ENCODE data around the gene TRIM14. TPM values are rescaled to one million over a fixed set of nuclear protein-coding genes. Genes with fewer than 3 reads are reported as not detected.

TRIM14 gene
- total RNA-seq: 10 to 100 TPM in 2 of 3 donors, 1 to 10 TPM in 1; 8.8 to 14.9 (median 14.6) TPM

GRCh38 chr9:98118640-98119601 is at the start of gene TRIM14:
Gene TRIM14 (minus strand): TSS chr9:98119222. CDS start chr9:98119188, 34 bp downstream.
- H3K27ac ChIP-seq: peak within 1 kb of the TSS; percentile 81 to 89
- TF ChIP-seq CTCF (IDR thresholded peaks at IDR 0.05) (no peak), POLR2A (IDR thresholded peaks at IDR 0.05) (no peak)
- intact Hi-C loops (cut with DNase I; ENCODE audit: low total_unique reads): no loop called here

GRCh38 chr9:98168153-98168780 is 49.2 kb upstream of the TRIM14 start:
- H3K4me3 ChIP-seq: no peak overlapping the region
- no peaks in the 10 kb centered on the region for H3K4me1 ChIP-seq
- TF ChIP-seq POLR2AphosphoS5 (IDR thresholded peaks at IDR 0.05) (no peak), POLR2A (IDR thresholded peaks at IDR 0.05) (no peak), CTCF (IDR thresholded peaks at IDR 0.05) (no peak)
- no peak for DNase-seq (ENCODE audit: low spot score in 2 of 2)
- H3K27me3 ChIP-seq: no peaks in the 10 kb centered on the region
- no peaks in the 10 kb centered on the region for H3K9me3 ChIP-seq
- intact Hi-C loops (cut with DNase I; ENCODE audit: low total_unique reads): no loop called here
- no peaks in the 10 kb centered on the region for H3K36me3 ChIP-seq
- H3K27ac ChIP-seq: no peak overlapping the region

More at GRCh38 chr9:98118640-98119601, at the start of gene TRIM14:
- DNase-seq (ENCODE audit: low spot score in 2 of 2): peak in 1 of 2 donors; percentile 29
- no peaks in the 10 kb centered on the region for H3K9me3 ChIP-seq
- H3K4me3 ChIP-seq: peak within 1 kb of the TSS; percentile 48 to 89 (median 82)
- peaks cover 0 to 4% of the 10 kb centered on the region in 2 donors for H3K4me1 ChIP-seq
- H3K36me3 ChIP-seq: no peaks in the 10 kb centered on the region
- H3K27me3 ChIP-seq: no peaks in the 10 kb centered on the region

GRCh38 chr9:98164912-98165311 is 45.9 kb upstream of the TRIM14 start:
- peak in 1 of 2 donors; percentile 31 for DNase-seq (ENCODE audit: low spot score in 2 of 2)
- Histone ChIP-seq H3K27me3 (no peaks in the 10 kb centered on the region), H3K4me3 (no peak overlapping the region), H3K4me1 (no peaks in the 10 kb centered on the region), H3K9me3 (no peaks in the 10 kb centered on the region), H3K27ac (no peak overlapping the region), H3K36me3 (no peaks in the 10 kb centered on the region)
- intact Hi-C loops (cut with DNase I; ENCODE audit: low total_unique reads): loop anchor here (1.0 kb wide), 1 partner anchor 25 kb away; no protein-coding TSS in a partner anchor
- no peak for TF ChIP-seq POLR2AphosphoS5 (IDR thresholded peaks at IDR 0.05)
- TF ChIP-seq POLR2A (IDR thresholded peaks at IDR 0.05): no peak
- TF ChIP-seq CTCF (IDR thresholded peaks at IDR 0.05): no peak

GRCh38 chr9:98162613-98163012 is 43.6 kb upstream of the TRIM14 start:
- Histone ChIP-seq H3K27me3 (no peaks in the 10 kb centered on the region), H3K9me3 (no peaks in the 10 kb centered on the region), H3K36me3 (no peaks in the 10 kb centered on the region), H3K27ac (no peak overlapping the region), H3K4me3 (no peak overlapping the region), H3K4me1 (no peaks in the 10 kb centered on the region)
- intact Hi-C loops (cut with DNase I; ENCODE audit: low total_unique reads): no loop called here
- TF ChIP-seq POLR2A (IDR thresholded peaks at IDR 0.05): no peak
- TF ChIP-seq CTCF (IDR thresholded peaks at IDR 0.05): no peak
- no peak for TF ChIP-seq POLR2AphosphoS5 (IDR thresholded peaks at IDR 0.05)
- peak in 1 of 2 donors; percentile 35 for DNase-seq (ENCODE audit: low spot score in 2 of 2)

- no peaks in the 10 kb centered on the region for H3K4me1 ChIP-seq
- intact Hi-C loops (cut with DNase I; ENCODE audit: low total_unique reads): no loop called here
- no peak overlapping the region for H3K27ac ChIP-seq
- H3K9me3 ChIP-seq: no peaks in the 10 kb centered on the region
- no peaks in the 10 kb centered on the region for H3K36me3 ChIP-seq
- peak in 1 of 2 donors; percentile 31 for DNase-seq (ENCODE audit: low spot score in 2 of 2)
- no peak overlapping the region for H3K4me3 ChIP-seq
- H3K27me3 ChIP-seq: no peaks in the 10 kb centered on the region
- TF ChIP-seq CTCF (IDR thresholded peaks at IDR 0.05) (no peak), POLR2A (IDR thresholded peaks at IDR 0.05) (no peak), POLR2AphosphoS5 (IDR thresholded peaks at IDR 0.05) (no peak)
These were observed 42.8 kb upstream of the TRIM14 start for GRCh38 chr9:98161851-98162250.

Measured in breast epithelium (tissue), 4 donors.